ENCODE data around the gene C19orf73. TPM values are rescaled to one million over a fixed set of nuclear protein-coding genes. Genes with fewer than 3 reads are reported as not detected.

The C19orf73 gene
- total and polyA plus RNA-seq, 9 of the 15 experiments (the other 6 are each of a cell fraction or from before 2014, with no cell fraction given): 0.08 to 7.4 (median 1.4) TPM

DNA sequence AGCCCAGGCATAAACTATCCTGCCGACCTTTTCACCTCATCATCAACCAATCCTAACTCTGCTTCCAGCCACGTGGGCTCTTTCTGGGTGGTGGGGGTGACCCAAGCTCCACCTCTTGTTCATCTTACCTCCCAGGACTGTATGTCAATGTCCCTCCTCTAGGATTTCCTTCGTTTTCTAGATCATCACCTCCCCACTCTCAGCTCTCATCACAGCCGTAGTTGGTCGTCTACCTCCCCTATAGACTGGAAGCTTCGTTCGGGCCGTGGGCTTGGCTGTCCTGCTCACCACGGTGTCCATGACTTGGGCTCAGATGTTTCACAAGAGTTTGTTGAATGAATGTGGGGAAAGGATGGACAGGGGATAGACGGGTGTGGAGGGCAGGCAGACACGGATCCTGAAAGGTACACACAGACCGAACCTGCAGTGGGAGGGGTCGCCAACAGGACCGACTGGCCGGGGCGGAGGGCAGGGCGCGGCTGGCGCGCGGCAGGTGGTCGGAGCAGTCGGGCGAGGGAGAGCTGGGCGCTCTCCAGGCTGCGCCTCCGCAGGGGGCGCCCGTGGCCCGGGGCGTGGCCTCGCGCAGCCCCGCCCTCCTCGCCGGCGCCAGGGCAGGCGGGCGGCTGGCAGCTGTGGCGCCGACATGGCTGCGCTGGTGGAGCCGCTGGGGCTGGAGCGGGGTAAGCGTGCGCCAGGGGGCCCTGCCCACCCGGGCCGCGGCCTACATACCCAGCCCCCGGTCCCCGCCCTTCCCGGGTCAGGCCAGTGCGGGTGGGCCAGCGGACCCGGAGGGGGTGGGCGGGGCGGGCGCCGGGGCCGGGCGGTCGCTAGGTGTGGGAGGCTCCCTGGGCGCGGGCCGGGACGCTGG is 4.9 kb downstream of the C19orf73 start, which contains the start of gene LIN7B (continued):
- TF ChIP-seq BRCA1 (IDR thresholded peaks at IDR 0.05) (no peak), BRCA1 (CRISPR knock-in tag; IDR thresholded peaks at IDR 0.05) (no peak), ZNF717 (CRISPR knock-in tag; IDR thresholded peaks at IDR 0.05) (no peak), HMG20A (CRISPR knock-in tag; conservative IDR thresholded peaks at IDR 0.05) (no peak), BRD4 (IDR thresholded peaks at IDR 0.05) (no peak), NELFE (IDR thresholded peaks at IDR 0.05; ENCODE audit: insufficient read depth, insufficient read length) (no peak), MBD2 (IDR thresholded peaks at IDR 0.05; ENCODE audit: borderline replicate concordance, low read depth) (no peak; the same call in 1 of the 2 replicates), HNRNPK (IDR thresholded peaks at IDR 0.05; ENCODE audit: low read depth, low read length, poor library complexity, severe bottlenecking) (no peak), ZNF3 (CRISPR knock-in tag; IDR thresholded peaks at IDR 0.05) (no peak), ZKSCAN3 (CRISPR knock-in tag; IDR thresholded peaks at IDR 0.05) (no peak), GTF3C2 (IDR thresholded peaks at IDR 0.05; ENCODE audit: borderline replicate concordance, extremely low read depth, insufficient read length) (no peak), NR4A1 (CRISPR knock-in tag; IDR thresholded peaks at IDR 0.05) (no peak), NR4A1 (tag; IDR thresholded peaks at IDR 0.05) (0 out of 2 replicates have a peak, but pooled peaks have one; percentile 39), GTF2B (IDR thresholded peaks at IDR 0.05; ENCODE audit: extremely low read depth, insufficient read length) (no peak), PML (IDR thresholded peaks at IDR 0.05; ENCODE audit: low read length) (no peak), NR2C2 (CRISPR knock-in tag; IDR thresholded peaks at IDR 0.05) (peak; percentile 76; the same call in 1 of the 2 replicates), NR2C2 (tag; IDR thresholded peaks at IDR 0.05) (peak; percentile 83)
- TF ChIP-seq, protein P1, sequence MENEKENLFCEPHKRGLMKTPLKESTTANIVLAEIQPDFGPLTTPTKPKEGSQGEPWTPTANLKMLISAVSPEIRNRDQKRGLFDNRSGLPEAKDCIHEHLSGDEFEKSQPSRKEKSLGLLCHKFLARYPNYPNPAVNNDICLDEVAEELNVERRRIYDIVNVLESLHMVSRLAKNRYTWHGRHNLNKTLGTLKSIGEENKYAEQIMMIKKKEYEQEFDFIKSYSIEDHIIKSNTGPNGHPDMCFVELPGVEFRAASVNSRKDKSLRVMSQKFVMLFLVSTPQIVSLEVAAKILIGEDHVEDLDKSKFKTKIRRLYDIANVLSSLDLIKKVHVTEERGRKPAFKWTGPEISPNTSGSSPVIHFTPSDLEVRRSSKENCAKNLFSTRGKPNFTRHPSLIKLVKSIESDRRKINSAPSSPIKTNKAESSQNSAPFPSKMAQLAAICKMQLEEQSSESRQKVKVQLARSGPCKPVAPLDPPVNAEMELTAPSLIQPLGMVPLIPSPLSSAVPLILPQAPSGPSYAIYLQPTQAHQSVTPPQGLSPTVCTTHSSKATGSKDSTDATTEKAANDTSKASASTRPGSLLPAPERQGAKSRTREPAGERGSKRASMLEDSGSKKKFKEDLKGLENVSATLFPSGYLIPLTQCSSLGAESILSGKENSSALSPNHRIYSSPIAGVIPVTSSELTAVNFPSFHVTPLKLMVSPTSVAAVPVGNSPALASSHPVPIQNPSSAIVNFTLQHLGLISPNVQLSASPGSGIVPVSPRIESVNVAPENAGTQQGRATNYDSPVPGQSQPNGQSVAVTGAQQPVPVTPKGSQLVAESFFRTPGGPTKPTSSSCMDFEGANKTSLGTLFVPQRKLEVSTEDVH (IDR thresholded peaks at IDR 0.05; ENCODE audit: low read depth, partially characterized antibody): no peak
- TF ChIP-seq, protein P2, sequence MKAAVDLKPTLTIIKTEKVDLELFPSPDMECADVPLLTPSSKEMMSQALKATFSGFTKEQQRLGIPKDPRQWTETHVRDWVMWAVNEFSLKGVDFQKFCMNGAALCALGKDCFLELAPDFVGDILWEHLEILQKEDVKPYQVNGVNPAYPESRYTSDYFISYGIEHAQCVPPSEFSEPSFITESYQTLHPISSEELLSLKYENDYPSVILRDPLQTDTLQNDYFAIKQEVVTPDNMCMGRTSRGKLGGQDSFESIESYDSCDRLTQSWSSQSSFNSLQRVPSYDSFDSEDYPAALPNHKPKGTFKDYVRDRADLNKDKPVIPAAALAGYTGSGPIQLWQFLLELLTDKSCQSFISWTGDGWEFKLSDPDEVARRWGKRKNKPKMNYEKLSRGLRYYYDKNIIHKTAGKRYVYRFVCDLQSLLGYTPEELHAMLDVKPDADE (conservative IDR thresholded peaks at IDR 0.05; ENCODE audit: control insufficient read depth, low read depth, low read length): peak; percentile 65

All from K562 (cell line).